SH-SY5Y (cell line): Measurements from ENCODE around the gene DVL1.

Source experiments
- GATA2 ChIP-seq: IDR thresholded peaks from 2 replicates; pipeline ENCODE4 v1.6.1; 2011; ENCODE audit warnings: mild to moderate bottlenecking, low read depth, low read length
- GATA3 ChIP-seq: IDR thresholded peaks from 2 replicates; pipeline ENCODE4 v1.6.1; 2011; ENCODE audit warnings: low read depth, mild to moderate bottlenecking, low read length, moderate library complexity

GRCh38 chr1:1343811-1344421, 5.3 kb downstream of the DVL1 start:
- no peak for TF ChIP-seq GATA2
- no peak for TF ChIP-seq GATA3
